Cardiac muscle cell (in vitro differentiated cells and primary cell): ENCODE measurements around the gene CCDC178. TPM values are rescaled to one million over a fixed set of nuclear protein-coding genes. Genes with fewer than 3 reads are reported as not detected.

Experiments used
- DNase-seq, 2 donors: peaks; one replicate each; pipeline versions ENCODE4 v3.0.0 to v3.0.0-alpha.2; 2010 to 2017; ENCODE audit warnings: low read depth in 1 of 2, low spot score in 1 of 2
- H3K27ac ChIP-seq: fragments of 200-600 bp; sonication (generic); 2 replicates; pipeline ENCODE4 v1.5.1; 2016
- H3K27me3 ChIP-seq: fragments of 200-600 bp; sonication (generic); 2 replicates; pipeline ENCODE4 v1.6.0; 2016; ENCODE audit warnings: control low read depth
- H3K36me3 ChIP-seq: fragments of 200-600 bp; sonication (generic); 2 replicates; pipeline ENCODE4 v1.5.1; 2016; ENCODE audit warnings: control low read depth
- H3K4me1 ChIP-seq: fragments of 200-600 bp; sonication (generic); 2 replicates; pipeline ENCODE4 v1.8.1; 2017; ENCODE audit warnings: low read depth, mild to moderate bottlenecking, mixed run types
- H3K4me3 ChIP-seq: fragments of 200-600 bp; sonication (generic); 2 replicates; pipeline ENCODE4 v1.5.1; 2016; ENCODE audit warnings: mild to moderate bottlenecking
- H3K9me3 ChIP-seq: fragments of 200-600 bp; sonication (generic); 2 replicates; pipeline ENCODE4 v1.5.1; 2017; ENCODE audit warnings: low read depth, mild to moderate bottlenecking, control low read depth
- CTCF ChIP-seq: IDR thresholded peaks from 2 replicates; pipeline ENCODE4 v1.5.1; 2012; ENCODE audit warnings: low read depth, mild to moderate bottlenecking, low read length
- polyA plus RNA-seq: library from polyadenylated mRNA; unstranded; fragments of >200 nt; fragmentation: Nextera tagmentation; extraction: Ambion mirVana; gene quantifications from 2 replicates; pipeline ENCODE4 v1.2.1, GENCODE V29; 2016
- total RNA-seq: library from RNA; depleted of rRNA; stranded (reverse); fragments of >200 nt; gene quantifications from 2 replicates; pipeline ENCODE4 v1.2.3, GENCODE V29; 2016

The CCDC178 gene
- total and polyA plus RNA-seq, 2 experiments from 2014 or later: 0.82 TPM; not detected in 1

DNA sequence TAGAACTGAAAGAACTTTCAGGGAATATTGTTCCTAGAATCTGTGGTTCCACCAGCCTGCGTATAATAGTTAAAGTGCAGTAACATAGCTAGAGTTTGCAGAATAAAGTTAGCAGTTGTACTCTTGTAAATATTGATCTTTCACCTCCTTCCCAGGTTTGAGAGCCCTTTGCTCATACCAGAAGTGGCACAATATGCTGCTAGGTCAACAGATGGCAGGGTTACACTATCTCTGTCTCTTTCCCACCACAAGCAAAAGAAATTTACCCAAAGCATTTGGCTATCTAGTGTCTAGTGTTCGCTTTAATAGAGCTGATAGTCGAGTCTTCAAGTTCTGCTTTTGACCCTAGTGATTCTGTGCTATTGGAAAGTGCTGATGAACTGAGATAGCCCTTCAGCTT lies 548.7 kb downstream of the CCDC178 start:
- no peak overlapping the region for H3K27ac ChIP-seq
- no peak overlapping the region for H3K4me3 ChIP-seq
- H3K27me3 ChIP-seq: no peaks in the 10 kb centered on the region

GRCh38 chr18:32891130-32891529 lies 549.4 kb downstream of the CCDC178 start:
- no peak overlapping the region for H3K27ac ChIP-seq
- H3K4me3 ChIP-seq: no peak overlapping the region
- TF ChIP-seq CTCF: no peak
- H3K4me1 ChIP-seq: no peaks in the 10 kb centered on the region
- no peak for DNase-seq
- no peaks in the 10 kb centered on the region for H3K27me3 ChIP-seq
- H3K36me3 ChIP-seq: no peaks in the 10 kb centered on the region
- H3K9me3 ChIP-seq: no peaks in the 10 kb centered on the region

More for the DNA sequence above, 548.7 kb downstream of the CCDC178 start:
- TF ChIP-seq CTCF: no peak
- DNase-seq: no peak
- Histone ChIP-seq H3K4me1 (no peaks in the 10 kb centered on the region), H3K36me3 (no peaks in the 10 kb centered on the region), H3K9me3 (no peaks in the 10 kb centered on the region)

DNA sequence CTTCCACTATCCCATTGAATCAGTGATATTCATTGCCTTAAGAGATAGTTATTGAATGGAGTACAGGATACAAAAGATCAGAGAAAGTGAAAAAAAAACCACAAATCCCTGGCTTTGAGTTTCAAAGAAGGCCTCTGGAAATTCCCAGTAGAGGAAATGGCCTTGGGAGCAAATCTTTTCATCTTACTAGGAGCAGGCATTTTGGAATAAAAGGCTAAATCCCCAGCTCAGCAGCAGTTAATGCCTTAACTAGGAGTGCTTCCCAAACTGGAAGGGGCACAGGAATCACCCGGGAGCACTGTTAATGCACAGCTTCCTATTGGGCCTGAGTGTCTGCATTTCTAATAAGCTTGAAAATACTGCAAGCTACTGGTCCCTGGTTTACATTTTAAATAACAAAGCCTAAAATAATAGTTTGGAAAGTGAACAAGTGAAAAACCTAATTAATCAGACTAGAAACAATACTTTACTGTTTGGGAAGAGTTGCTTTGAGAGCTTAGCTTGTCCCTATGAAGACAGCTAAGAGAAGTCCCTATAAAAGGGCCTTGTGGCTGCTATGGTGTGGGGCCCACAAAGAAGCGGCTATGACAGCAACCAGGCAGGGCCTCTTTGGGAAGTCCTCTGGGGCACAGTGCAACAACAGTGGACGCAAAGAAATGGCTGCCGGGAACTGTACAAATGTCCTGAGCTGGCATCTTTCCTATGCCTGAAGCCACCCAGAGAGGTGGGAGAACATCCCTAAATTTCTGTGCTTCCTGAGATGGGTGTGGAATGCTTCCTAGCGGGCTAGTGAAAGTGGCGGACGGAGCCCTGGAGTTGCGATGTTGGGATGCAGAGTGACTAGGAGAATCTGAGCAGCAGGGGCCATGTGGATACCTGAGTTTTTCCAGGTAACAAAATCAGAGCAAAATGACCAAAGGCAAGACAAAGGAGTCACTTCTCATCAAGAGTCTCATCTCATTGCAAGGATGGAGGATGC lies 550.6 kb downstream of the CCDC178 start:
- Histone ChIP-seq H3K27ac (no peak overlapping the region), H3K4me3 (no peak overlapping the region), H3K9me3 (no peaks in the 10 kb centered on the region), H3K27me3 (no peaks in the 10 kb centered on the region), H3K4me1 (no peaks in the 10 kb centered on the region), H3K36me3 (no peaks in the 10 kb centered on the region)
- no peak for TF ChIP-seq CTCF
- no peak for DNase-seq

GRCh38 chr18:32888306-32888705 lies 552.2 kb downstream of the CCDC178 start:
- Histone ChIP-seq H3K4me1 (no peaks in the 10 kb centered on the region), H3K9me3 (no peaks in the 10 kb centered on the region), H3K27ac (no peak overlapping the region), H3K36me3 (no peaks in the 10 kb centered on the region), H3K27me3 (no peaks in the 10 kb centered on the region), H3K4me3 (no peak overlapping the region)
- no peak for TF ChIP-seq CTCF
- DNase-seq: no peak

Other genes with a start within 250 kb of the CCDC178 start
- 8.0 and 10.0 TPM in 2 replicates for gene ASXL3, start 137.5 kb upstream of the CCDC178 start, total RNA-seq
- 6.1 and 8.3 TPM in 2 replicates for gene ASXL3, start 137.5 kb upstream of the CCDC178 start, polyA plus RNA-seq